IPS DF 6.9 (cell line): ENCODE results near the gene PDE2A.

Experiments used
- DNase-seq: peaks from one replicate; pipeline ENCODE4 v3.0.0-alpha.2; 2013; ENCODE audit warnings: low read depth, low spot score
- H3K27ac ChIP-seq: one replicate; pipeline ENCODE4 v1.5.1; 2013; ENCODE audit warnings: low read length, control low read depth
- H3K27me3 ChIP-seq: 2 replicates; pipeline ENCODE4 v1.6.1; 2013; ENCODE audit warnings: mild to moderate bottlenecking, low read length; ENCODE audit not compliant: control insufficient read depth, insufficient read depth
- H3K36me3 ChIP-seq: 2 replicates; pipeline ENCODE4 v1.6.1; 2013; ENCODE audit warnings: low read length; ENCODE audit not compliant: control insufficient read depth, insufficient read depth
- H3K4me1 ChIP-seq: 2 replicates; pipeline ENCODE4 v1.6.1; 2013; ENCODE audit warnings: low read length; ENCODE audit not compliant: control insufficient read depth, insufficient read depth
- H3K4me3 ChIP-seq: 2 replicates; pipeline ENCODE4 v1.5.1; 2013; ENCODE audit warnings: mild to moderate bottlenecking, low read length
- H3K9me3 ChIP-seq: 2 replicates; pipeline ENCODE4 v1.6.1; 2013; ENCODE audit warnings: low read length, inconsistent platforms; ENCODE audit not compliant: control insufficient read depth, insufficient read depth
- WGBS: extraction: QIAGEN DNeasy Blood & Tissue Kit; methylation state at CpG from one replicate; pipeline ENCODE4 v1.1.7; 2013; ENCODE audit warnings: mixed read lengths, missing lambda C conversion rate; ENCODE audit not compliant: insufficient read length, insufficient coverage; 5-methylcytosine and 5-hydroxymethylcytosine counted together

PDE2A gene

GRCh38 chr11:72716788-72717435, 42.7 kb upstream of the PDE2A start:
- no CpG with 5 or more reads among the region's 14 CpGs for WGBS
- Histone ChIP-seq H3K36me3 (peaks cover 3% of the 10 kb centered on the region; the same call in 1 of the 2 replicates), H3K4me1 (no peaks in the 10 kb centered on the region), H3K9me3 (no peaks in the 10 kb centered on the region), H3K27ac (no peak overlapping the region), H3K27me3 (no peaks in the 10 kb centered on the region), H3K4me3 (no peak overlapping the region)
- DNase-seq = no peak

GRCh38 chr11:72716290-72716689, 42.1 kb upstream of the PDE2A start:
- Histone ChIP-seq H3K36me3 (peaks cover 3% of the 10 kb centered on the region; the same call in 1 of the 2 replicates), H3K9me3 (no peaks in the 10 kb centered on the region), H3K4me1 (no peaks in the 10 kb centered on the region), H3K4me3 (no peak overlapping the region), H3K27me3 (no peaks in the 10 kb centered on the region), H3K27ac (no peak overlapping the region)
- no peak for DNase-seq
- WGBS = no CpG with 5 or more reads among the region's 7 CpGs

- DNase-seq = no peak
- Histone ChIP-seq H3K9me3 (no peaks in the 10 kb centered on the region), H3K4me3 (no peak overlapping the region), H3K27me3 (no peaks in the 10 kb centered on the region), H3K4me1 (no peaks in the 10 kb centered on the region), H3K27ac (no peak overlapping the region), H3K36me3 (peaks cover 3% of the 10 kb centered on the region)
- WGBS = no CpG with 5 or more reads among the region's 10 CpGs
Observed at GRCh38 chr11:72712841-72713240, 38.6 kb upstream of the PDE2A start.

- peaks cover 1% of the 10 kb centered on the region; the same call in 1 of the 2 replicates for H3K4me1 ChIP-seq
- peaks cover 1% of the 10 kb centered on the region for H3K36me3 ChIP-seq
Observed at GRCh38 chr11:72712168-72712751, 38.0 kb upstream of the PDE2A start.

GRCh38 chr11:72711141-72711540, 36.9 kb upstream of the PDE2A start:
- no peak overlapping the region for H3K4me3 ChIP-seq
- no CpG with 5 or more reads among the region's 9 CpGs for WGBS
- H3K9me3 ChIP-seq = no peaks in the 10 kb centered on the region
- no peaks in the 10 kb centered on the region; the same call in none of the 2 replicates for H3K36me3 ChIP-seq
- H3K27ac ChIP-seq = no peak overlapping the region
- no peaks in the 10 kb centered on the region for H3K27me3 ChIP-seq
- H3K4me1 ChIP-seq = peaks cover 9% of the 10 kb centered on the region
- DNase-seq = no peak

More at GRCh38 chr11:72712168-72712751, 38.0 kb upstream of the PDE2A start:
- Histone ChIP-seq H3K27ac (no peak overlapping the region), H3K9me3 (no peaks in the 10 kb centered on the region), H3K27me3 (no peaks in the 10 kb centered on the region), H3K4me3 (no peak overlapping the region)
- DNase-seq = no peak
- no CpG with 5 or more reads among the region's 26 CpGs for WGBS

- WGBS = no CpG with 5 or more reads among the region's 11 CpGs
Observed at GRCh38 chr11:72710278-72710677, 36.1 kb upstream of the PDE2A start.

GRCh38 chr11:72709478-72710238, 35.4 kb upstream of the PDE2A start:
- no peaks in the 10 kb centered on the region for H3K27me3 ChIP-seq
- no peak overlapping the region for H3K27ac ChIP-seq
- H3K4me3 ChIP-seq = no peak overlapping the region
- H3K4me1 ChIP-seq = peaks cover 14% of the 10 kb centered on the region
- DNase-seq = no peak
- no peaks in the 10 kb centered on the region for H3K9me3 ChIP-seq
- no peaks in the 10 kb centered on the region; the same call in none of the 2 replicates for H3K36me3 ChIP-seq
- WGBS = no CpG with 5 or more reads among the region's 20 CpGs

More at GRCh38 chr11:72710278-72710677, 36.1 kb upstream of the PDE2A start:
- no peak overlapping the region for H3K4me3 ChIP-seq
- H3K36me3 ChIP-seq = no peaks in the 10 kb centered on the region; the same call in none of the 2 replicates
- H3K9me3 ChIP-seq = no peaks in the 10 kb centered on the region
- no peak for DNase-seq
- H3K27ac ChIP-seq = no peak overlapping the region
- H3K27me3 ChIP-seq = no peaks in the 10 kb centered on the region
- peaks cover 14% of the 10 kb centered on the region for H3K4me1 ChIP-seq

GRCh38 chr11:72707032-72707431, 32.8 kb upstream of the PDE2A start:
- Histone ChIP-seq H3K9me3 (no peaks in the 10 kb centered on the region), H3K27me3 (no peaks in the 10 kb centered on the region), H3K4me1 (peaks cover 16% of the 10 kb centered on the region), H3K4me3 (no peak overlapping the region), H3K36me3 (no peaks in the 10 kb centered on the region; the same call in none of the 2 replicates), H3K27ac (no peak overlapping the region)
- no CpG with 5 or more reads among the region's 9 CpGs for WGBS
- no peak for DNase-seq

GRCh38 chr11:72706579-72706978, 32.4 kb upstream of the PDE2A start:
- Histone ChIP-seq H3K4me3 (no peak overlapping the region), H3K4me1 (peaks cover 16% of the 10 kb centered on the region), H3K27ac (no peak overlapping the region), H3K27me3 (no peaks in the 10 kb centered on the region), H3K36me3 (peaks cover 4% of the 10 kb centered on the region), H3K9me3 (no peaks in the 10 kb centered on the region)
- DNase-seq = no peak
- WGBS = no CpG with 5 or more reads among the region's 5 CpGs

- Histone ChIP-seq H3K4me1 (peaks cover 16% of the 10 kb centered on the region), H3K27me3 (no peaks in the 10 kb centered on the region), H3K36me3 (peaks cover 5% of the 10 kb centered on the region), H3K9me3 (no peaks in the 10 kb centered on the region), H3K4me3 (no peak overlapping the region), H3K27ac (no peak overlapping the region)
- 100% methylated on average over 1 of the region's 12 CpGs for WGBS
- DNase-seq = no peak
Observed at GRCh38 chr11:72705442-72706365, 31.5 kb upstream of the PDE2A start.
